ENCODE measurements around the gene TVP23C.

Gene TVP23C

GRCh38 chr17:15472891-15473290 is 90.4 kb downstream of the TVP23C start:
- no peaks in the 10 kb centered on the region for H3K27me3 ChIP-seq (ENCODE audit: insufficient read depth, low read length)
- no peak overlapping the region for H3K4me2 ChIP-seq (ENCODE audit: low read length)
- no peaks in the 10 kb centered on the region for H3K4me1 ChIP-seq (ENCODE audit: insufficient read depth, low read length, severe bottlenecking)
- no peak overlapping the region for H3K27ac ChIP-seq (ENCODE audit: low read depth, low read length, poor library complexity, severe bottlenecking)
- H3K9me3 ChIP-seq (ENCODE audit: low read length) = no peaks in the 10 kb centered on the region
- H4K20me1 ChIP-seq (ENCODE audit: insufficient read depth, low read length) = no peaks in the 10 kb centered on the region
- H3K9me2 ChIP-seq (ENCODE audit: low read depth, low read length) = no peaks in the 10 kb centered on the region
- no peak overlapping the region for H2AFZ ChIP-seq (ENCODE audit: low read length)
- H3K9ac ChIP-seq (ENCODE audit: low read length) = no peak overlapping the region
- no peaks in the 10 kb centered on the region for H3K79me2 ChIP-seq (ENCODE audit: insufficient read depth, low read length)
- TF ChIP-seq EZH2 (IDR thresholded peaks at IDR 0.05; ENCODE audit: borderline replicate concordance, low read length) (no peak), CTCF (IDR thresholded peaks at IDR 0.05; ENCODE audit: low read length) (no peak)
- H3F3A ChIP-seq (ENCODE audit: insufficient read depth, low read length) = no peaks in the 10 kb centered on the region
- H3K36me3 ChIP-seq (ENCODE audit: insufficient read depth, low read length) = no peaks in the 10 kb centered on the region
- no peak overlapping the region for H3K4me3 ChIP-seq (ENCODE audit: low read depth, low read length, poor library complexity, severe bottlenecking)

- Histone ChIP-seq H3K4me2 (ENCODE audit: low read length) (no peak overlapping the region), H4K20me1 (ENCODE audit: insufficient read depth, low read length) (no peaks in the 10 kb centered on the region), H3K4me3 (ENCODE audit: low read depth, low read length, poor library complexity, severe bottlenecking) (no peak overlapping the region), H3F3A (ENCODE audit: insufficient read depth, low read length) (no peaks in the 10 kb centered on the region), H3K36me3 (ENCODE audit: insufficient read depth, low read length) (no peaks in the 10 kb centered on the region), H3K27me3 (ENCODE audit: insufficient read depth, low read length) (no peaks in the 10 kb centered on the region), H3K4me1 (ENCODE audit: insufficient read depth, low read length, severe bottlenecking) (no peaks in the 10 kb centered on the region), H3K9ac (ENCODE audit: low read length) (no peak overlapping the region), H2AFZ (ENCODE audit: low read length) (no peak overlapping the region), H3K9me3 (ENCODE audit: low read length) (no peaks in the 10 kb centered on the region), H3K9me2 (ENCODE audit: low read depth, low read length) (no peaks in the 10 kb centered on the region), H3K79me2 (ENCODE audit: insufficient read depth, low read length) (no peaks in the 10 kb centered on the region), H3K27ac (ENCODE audit: low read depth, low read length, poor library complexity, severe bottlenecking) (no peak overlapping the region)
- TF ChIP-seq CTCF (IDR thresholded peaks at IDR 0.05; ENCODE audit: low read length) = no peak
- no peak for TF ChIP-seq EZH2 (IDR thresholded peaks at IDR 0.05; ENCODE audit: borderline replicate concordance, low read length)
Measured at GRCh38 chr17:15470536-15470935, 92.7 kb downstream of the TVP23C start.

GRCh38 chr17:15469260-15469659 is 94.0 kb downstream of the TVP23C start:
- Histone ChIP-seq H3K27ac (ENCODE audit: low read depth, low read length, poor library complexity, severe bottlenecking) (no peak overlapping the region), H3K9me2 (ENCODE audit: low read depth, low read length) (no peaks in the 10 kb centered on the region), H3K27me3 (ENCODE audit: insufficient read depth, low read length) (no peaks in the 10 kb centered on the region)

GRCh38 chr17:15468126-15468525 is 95.2 kb downstream of the TVP23C start:
- TF ChIP-seq EZH2 (IDR thresholded peaks at IDR 0.05; ENCODE audit: borderline replicate concordance, low read length) (no peak), CTCF (IDR thresholded peaks at IDR 0.05; ENCODE audit: low read length) (no peak)
- H2AFZ ChIP-seq (ENCODE audit: low read length) = no peak overlapping the region
- H3K9me3 ChIP-seq (ENCODE audit: low read length) = no peaks in the 10 kb centered on the region
- H3K4me1 ChIP-seq (ENCODE audit: insufficient read depth, low read length, severe bottlenecking) = no peaks in the 10 kb centered on the region
- H4K20me1 ChIP-seq (ENCODE audit: insufficient read depth, low read length) = no peaks in the 10 kb centered on the region
- no peaks in the 10 kb centered on the region for H3F3A ChIP-seq (ENCODE audit: insufficient read depth, low read length)
- no peaks in the 10 kb centered on the region for H3K36me3 ChIP-seq (ENCODE audit: insufficient read depth, low read length)
- no peaks in the 10 kb centered on the region for H3K27me3 ChIP-seq (ENCODE audit: insufficient read depth, low read length)
- H3K4me2 ChIP-seq (ENCODE audit: low read length) = no peak overlapping the region
- H3K27ac ChIP-seq (ENCODE audit: low read depth, low read length, poor library complexity, severe bottlenecking) = no peak overlapping the region
- no peaks in the 10 kb centered on the region for H3K79me2 ChIP-seq (ENCODE audit: insufficient read depth, low read length)
- H3K9ac ChIP-seq (ENCODE audit: low read length) = no peak overlapping the region
- no peaks in the 10 kb centered on the region for H3K9me2 ChIP-seq (ENCODE audit: low read depth, low read length)
- H3K4me3 ChIP-seq (ENCODE audit: low read depth, low read length, poor library complexity, severe bottlenecking) = no peak overlapping the region

More at GRCh38 chr17:15469260-15469659, 94.0 kb downstream of the TVP23C start:
- H4K20me1 ChIP-seq (ENCODE audit: insufficient read depth, low read length) = no peaks in the 10 kb centered on the region
- no peaks in the 10 kb centered on the region for H3K36me3 ChIP-seq (ENCODE audit: insufficient read depth, low read length)
- no peak for TF ChIP-seq EZH2 (IDR thresholded peaks at IDR 0.05; ENCODE audit: borderline replicate concordance, low read length)
- no peaks in the 10 kb centered on the region for H3K79me2 ChIP-seq (ENCODE audit: insufficient read depth, low read length)
- H2AFZ ChIP-seq (ENCODE audit: low read length) = no peak overlapping the region
- H3K4me3 ChIP-seq (ENCODE audit: low read depth, low read length, poor library complexity, severe bottlenecking) = no peak overlapping the region
- H3K9me3 ChIP-seq (ENCODE audit: low read length) = no peaks in the 10 kb centered on the region
- H3K4me2 ChIP-seq (ENCODE audit: low read length) = no peak overlapping the region
- no peaks in the 10 kb centered on the region for H3F3A ChIP-seq (ENCODE audit: insufficient read depth, low read length)
- no peaks in the 10 kb centered on the region for H3K4me1 ChIP-seq (ENCODE audit: insufficient read depth, low read length, severe bottlenecking)
- H3K9ac ChIP-seq (ENCODE audit: low read length) = no peak overlapping the region
